Calu3 (cell line): ENCODE data around the gene AP3B1. TPM values are rescaled to one million over a fixed set of nuclear protein-coding genes. Genes with fewer than 3 reads are reported as not detected.

Experiments used
- BruUV-seq: library from RNA; stranded (reverse); fragments of 400-500 nt; replicated peaks from 2 replicates; lab custom pipeline; 2021; lab: Mats Ljungman, UMichigan
- CTCF ChIA-PET: fragments of 300-600 bp; sonication (Branson Sonifier 250); formaldehyde crosslinking; loops from one replicate; lab custom pipeline; 2022; ENCODE audit warnings: antibody characterized with exemption; lab: Charles Lee
- DNase-seq: peaks from one replicate; pipeline ENCODE4 v3.0.0; 2022
- H3K27ac Mint-ChIP-seq: one replicate; pipeline ENCODE4 v1.8.0; 2022; ENCODE audit warnings: mixed read lengths; ENCODE audit not compliant: unreplicated experiment
- H3K27me3 Mint-ChIP-seq: one replicate; pipeline ENCODE4 v1.8.0; 2022; ENCODE audit warnings: mixed read lengths; ENCODE audit not compliant: unreplicated experiment
- H3K36me3 Mint-ChIP-seq: one replicate; pipeline ENCODE4 v1.8.0; 2022; ENCODE audit warnings: mild to moderate bottlenecking, moderate library complexity, mixed read lengths; ENCODE audit not compliant: insufficient read depth, unreplicated experiment
- H3K4me1 Mint-ChIP-seq: one replicate; pipeline ENCODE4 v1.8.0; 2022; ENCODE audit warnings: mild to moderate bottlenecking, low read depth, mixed read lengths; ENCODE audit not compliant: unreplicated experiment
- H3K4me3 Mint-ChIP-seq: one replicate; pipeline ENCODE4 v1.8.0; 2022; ENCODE audit warnings: mild to moderate bottlenecking, low read depth, moderate library complexity, mixed read lengths; ENCODE audit not compliant: unreplicated experiment
- H3K9me3 Mint-ChIP-seq: one replicate; pipeline ENCODE4 v1.8.0; 2022; ENCODE audit warnings: low read depth, mixed read lengths; ENCODE audit not compliant: unreplicated experiment
- intact Hi-C: fragments of 100-400 bp; cut with micrococcal nuclease; formaldehyde crosslinking; loops from one replicate; pipeline ENCODE4 v1.10.0; 2022; ENCODE audit not compliant: unreplicated experiment
- total RNA-seq: library from RNA; stranded (reverse); gene quantifications from 2 replicates; pipeline ENCODE4 v1.2.3, GENCODE V29; 2022
- TF ChIP-seq, protein P1 (sequence below): fragments of 200-600 bp; IDR thresholded peaks from one replicate; pipeline ENCODE4 v1.8.0; 2022; ENCODE audit warnings: antibody characterized with exemption; ENCODE audit not compliant: unreplicated experiment

AP3B1 gene
- total RNA-seq, 1 experiment from 2014 or later, result 66.9 TPM

DNA sequence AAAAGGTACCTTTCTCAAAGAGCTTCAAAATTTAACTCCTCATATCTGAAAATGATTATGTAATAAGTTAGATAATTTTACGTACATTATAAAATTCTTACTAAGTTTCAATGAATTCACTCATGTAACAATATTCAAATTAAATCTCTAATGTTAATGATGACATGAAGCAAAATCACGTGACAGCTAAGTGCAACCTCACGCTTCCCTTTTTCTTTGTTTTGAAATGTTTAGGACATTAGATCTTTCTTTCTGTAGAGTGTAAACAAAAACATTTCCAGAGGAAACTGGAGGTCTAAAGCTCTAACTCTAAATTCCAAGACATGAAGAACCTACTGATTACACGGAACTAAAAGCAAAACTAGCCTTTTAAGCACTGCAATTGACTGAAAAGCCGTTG is 291.0 kb downstream of the AP3B1 start:
- Mint-ChIP-seq H3K27ac (no peak overlapping the region), H3K9me3 (no peaks in the 10 kb centered on the region), H3K4me3 (no peak overlapping the region), H3K36me3 (no peaks in the 10 kb centered on the region), H3K27me3 (no peaks in the 10 kb centered on the region), H3K4me1 (peaks cover 12% of the 10 kb centered on the region)
- no peak for DNase-seq
- no TSS peak for BruUV-seq
- TF ChIP-seq, protein P1, sequence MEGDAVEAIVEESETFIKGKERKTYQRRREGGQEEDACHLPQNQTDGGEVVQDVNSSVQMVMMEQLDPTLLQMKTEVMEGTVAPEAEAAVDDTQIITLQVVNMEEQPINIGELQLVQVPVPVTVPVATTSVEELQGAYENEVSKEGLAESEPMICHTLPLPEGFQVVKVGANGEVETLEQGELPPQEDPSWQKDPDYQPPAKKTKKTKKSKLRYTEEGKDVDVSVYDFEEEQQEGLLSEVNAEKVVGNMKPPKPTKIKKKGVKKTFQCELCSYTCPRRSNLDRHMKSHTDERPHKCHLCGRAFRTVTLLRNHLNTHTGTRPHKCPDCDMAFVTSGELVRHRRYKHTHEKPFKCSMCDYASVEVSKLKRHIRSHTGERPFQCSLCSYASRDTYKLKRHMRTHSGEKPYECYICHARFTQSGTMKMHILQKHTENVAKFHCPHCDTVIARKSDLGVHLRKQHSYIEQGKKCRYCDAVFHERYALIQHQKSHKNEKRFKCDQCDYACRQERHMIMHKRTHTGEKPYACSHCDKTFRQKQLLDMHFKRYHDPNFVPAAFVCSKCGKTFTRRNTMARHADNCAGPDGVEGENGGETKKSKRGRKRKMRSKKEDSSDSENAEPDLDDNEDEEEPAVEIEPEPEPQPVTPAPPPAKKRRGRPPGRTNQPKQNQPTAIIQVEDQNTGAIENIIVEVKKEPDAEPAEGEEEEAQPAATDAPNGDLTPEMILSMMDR, result no peak
- intact Hi-C loops, result loop anchor here (10.0 kb wide), 1 partner anchor 359 kb away; no protein-coding TSS in a partner anchor
- CTCF ChIA-PET, result interaction anchor here (0.6 kb wide), 1 partner anchor 911 kb away, joined by 4 read pairs; no protein-coding TSS in a partner anchor

DNA sequence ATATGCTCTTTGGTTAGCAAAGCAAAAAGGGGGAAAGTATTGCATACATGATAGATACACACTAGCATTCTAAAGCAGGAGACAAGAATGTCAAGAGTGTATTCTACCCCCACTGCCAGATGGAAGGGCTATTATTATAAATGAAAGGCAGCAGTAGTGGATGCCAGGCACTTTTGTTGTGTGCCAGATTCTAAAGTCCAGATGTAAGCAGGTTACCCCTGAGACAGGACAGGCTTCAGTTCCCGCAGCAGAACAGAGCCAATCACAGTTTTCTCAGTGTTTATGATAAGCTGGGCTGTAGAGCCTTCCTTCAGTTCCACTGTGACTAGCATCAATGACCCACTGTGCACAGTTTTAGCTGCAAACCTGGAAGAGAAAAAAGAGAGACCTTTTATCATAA is 291.8 kb downstream of the AP3B1 start:
- CTCF ChIA-PET, result interaction anchor here (0.6 kb wide), 1 partner anchor 911 kb away, joined by 4 read pairs; no protein-coding TSS in a partner anchor
- Mint-ChIP-seq H3K9me3 (no peaks in the 10 kb centered on the region), H3K4me3 (no peak overlapping the region), H3K4me1 (peaks cover 12% of the 10 kb centered on the region), H3K27me3 (no peaks in the 10 kb centered on the region), H3K27ac (no peak overlapping the region), H3K36me3 (no peaks in the 10 kb centered on the region)
- intact Hi-C loops, result loop anchor here (10.0 kb wide), 1 partner anchor 358 kb away; no protein-coding TSS in a partner anchor
- DNase-seq, result no peak
- TF ChIP-seq, protein P1, result no peak
- BruUV-seq, result no TSS peak

DNA sequence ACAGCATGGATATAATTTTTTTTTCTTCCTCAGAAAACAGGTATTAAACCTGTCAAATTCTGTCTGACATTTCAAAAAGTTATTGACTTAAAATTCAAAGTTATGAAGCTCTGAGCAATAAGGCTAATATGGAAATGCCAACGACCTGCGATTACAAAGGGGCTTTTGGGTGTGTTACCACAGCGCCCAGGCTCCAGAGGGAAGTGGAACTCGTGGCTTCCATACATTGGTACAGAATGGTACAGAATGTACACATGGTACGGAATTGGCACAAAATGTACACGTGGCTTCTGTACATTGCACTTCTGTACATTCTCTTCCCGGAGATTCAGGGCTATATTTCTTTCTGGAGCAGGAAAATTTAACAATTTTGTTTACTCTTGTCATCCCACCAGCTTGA is 293.3 kb downstream of the AP3B1 start:
- Mint-ChIP-seq H3K9me3 (no peaks in the 10 kb centered on the region), H3K27ac (no peak overlapping the region), H3K4me3 (no peak overlapping the region), H3K27me3 (no peaks in the 10 kb centered on the region), H3K4me1 (peaks cover 12% of the 10 kb centered on the region), H3K36me3 (no peaks in the 10 kb centered on the region)
- TF ChIP-seq, protein P1, result no peak
- no TSS peak for BruUV-seq
- CTCF ChIA-PET, result interaction anchor here (0.6 kb wide), 1 partner anchor 363 kb away, joined by 3 read pairs; the partner anchor contains the start of gene OTP
- intact Hi-C loops, result loop anchor here (10.0 kb wide), 1 partner anchor 356 kb away; no protein-coding TSS in a partner anchor
- DNase-seq, result no peak

DNA sequence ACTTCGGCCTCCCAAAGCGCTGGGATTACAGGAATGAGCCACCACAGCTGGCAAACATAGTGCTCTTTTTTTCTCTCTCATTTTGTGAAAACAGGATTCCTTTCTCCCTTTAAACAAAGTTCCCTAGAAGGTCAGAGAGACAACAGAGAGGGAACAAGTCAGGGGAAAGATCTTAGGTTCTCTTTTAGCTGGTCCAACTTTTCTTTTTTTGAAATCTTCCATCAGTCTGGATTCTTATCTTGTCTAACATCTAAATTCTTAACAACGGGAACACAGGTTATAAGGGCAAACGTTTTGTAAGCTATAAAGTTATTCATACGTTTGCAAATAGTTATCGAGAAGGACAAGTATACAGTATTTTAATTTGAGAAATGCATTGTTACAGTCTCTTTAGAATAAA is 294.3 kb downstream of the AP3B1 start:
- TF ChIP-seq, protein P1, result no peak
- Mint-ChIP-seq H3K27ac (no peak overlapping the region), H3K9me3 (no peaks in the 10 kb centered on the region), H3K4me1 (peaks cover 7% of the 10 kb centered on the region), H3K4me3 (no peak overlapping the region), H3K27me3 (no peaks in the 10 kb centered on the region), H3K36me3 (no peaks in the 10 kb centered on the region)
- CTCF ChIA-PET, result no interaction called here
- BruUV-seq, result no TSS peak
- intact Hi-C loops, result loop anchor here (10.0 kb wide), 1 partner anchor 355 kb away; no protein-coding TSS in a partner anchor
- no peak for DNase-seq
